SK-N-SH (cell line): ENCODE data around the gene CDKAL1. TPM values are rescaled to one million over a fixed set of nuclear protein-coding genes. Genes with fewer than 3 reads are reported as not detected.

Source experiments
- CTCF ChIA-PET: fragments of 300-600, 350-600 bp; formaldehyde crosslinking; extraction: SDS; loops from one replicate; lab custom pipeline; 2021; lab: Yijun Ruan, JAX
- POLR2A ChIA-PET: fragments of 350-600 bp; sonication (Branson Sonifier 250); formaldehyde crosslinking; extraction: SDS; loops from one replicate; lab custom pipeline; 2020; ENCODE audit warnings: antibody characterized with exemption, inconsistent platforms; lab: Yijun Ruan, JAX
- DNase-seq: peaks from one replicate; pipeline ENCODE4 v3.0.0; 2012
- H2AFZ ChIP-seq: fragments of 200-600 bp; sonication (generic); 2 replicates; pipeline ENCODE4 v1.8.1; 2016; ENCODE audit warnings: antibody characterized with exemption, mild to moderate bottlenecking, low read depth
- H3F3A ChIP-seq: fragments of 200-600 bp; sonication (generic); replicated peaks from 2 replicates; pipeline ENCODE3; 2016; ENCODE audit warnings: antibody characterized with exemption, mild to moderate bottlenecking; ENCODE audit not compliant: insufficient read depth
- H3K27ac ChIP-seq, 2 experiments: fragments of 200-500 bp in 1 of 2; fragments of 200-600 bp in 1 of 2; sonication (Bioruptor generic) in 1 of 2; sonication (generic), shearing (Covaris generic) in 1 of 2; 2 replicates each; pipeline versions ENCODE4 v1.5.1 to v1.6.1; 2014 to 2016; ENCODE audit warnings: low read depth in 2 of 2, inconsistent platforms in 1 of 2, low read length in 1 of 2, mild to moderate bottlenecking in 1 of 2, mixed read lengths in 1 of 2
- H3K27me3 ChIP-seq: fragments of 200-600 bp; sonication (generic), shearing (Covaris generic); 2 replicates; pipeline ENCODE4 v1.6.1; 2016; ENCODE audit warnings: mixed run types; ENCODE audit not compliant: insufficient read depth
- H3K36me3 ChIP-seq, 2 experiments: fragments of 200-500 bp in 1 of 2; fragments of 200-600 bp in 1 of 2; sonication (Bioruptor generic) in 1 of 2; sonication (generic) in 1 of 2; replicated peaks in 1 of 2; 2 replicates each; pipeline versions ENCODE3 to v1.5.1; 2014 to 2016; ENCODE audit warnings: low read length in 1 of 2, mild to moderate bottlenecking in 1 of 2; ENCODE audit not compliant: insufficient read depth in 2 of 2, control insufficient read depth in 1 of 2
- H3K4me1 ChIP-seq, 2 experiments: fragments of 200-500 bp in 1 of 2; fragments of 200-600 bp in 1 of 2; sonication (Bioruptor generic) in 1 of 2; sonication (generic), shearing (Covaris generic) in 1 of 2; 2 replicates each; pipeline versions ENCODE4 v1.5.1 to v1.6.1; 2014 to 2016; ENCODE audit warnings: low read depth in 1 of 2, low read length in 1 of 2, mixed run types in 1 of 2; ENCODE audit not compliant: insufficient read depth in 2 of 2, control insufficient read depth in 1 of 2
- H3K4me2 ChIP-seq: fragments of 200-600 bp; sonication (generic), shearing (Covaris generic); 2 replicates; pipeline ENCODE4 v1.6.1; 2017; ENCODE audit warnings: mixed run types
- H3K4me3 ChIP-seq, 2 experiments: fragments of 200-500 bp in 1 of 2; fragments of 200-600 bp in 1 of 2; sonication (Bioruptor generic) in 1 of 2; sonication (generic), shearing (Covaris generic) in 1 of 2; 2 replicates each; pipeline versions ENCODE4 v1.5.1 to v1.8.1; 2014 to 2016; ENCODE audit warnings: low read depth in 2 of 2, inconsistent platforms in 1 of 2, low read length in 1 of 2, mild to moderate bottlenecking in 1 of 2, mixed read lengths in 1 of 2, moderate library complexity in 1 of 2
- H3K79me2 ChIP-seq: fragments of 200-600 bp; sonication (generic); 2 replicates; pipeline ENCODE4 v1.8.1; 2017; ENCODE audit warnings: mild to moderate bottlenecking; ENCODE audit not compliant: insufficient read depth
- H3K9ac ChIP-seq: fragments of 200-600 bp; sonication (generic); 2 replicates; pipeline ENCODE4 v1.6.1; 2017; ENCODE audit warnings: mixed run types
- H3K9me2 ChIP-seq: fragments of 200-600 bp; sonication (generic); 2 replicates; pipeline ENCODE4 v1.6.1; 2017; ENCODE audit warnings: mixed run types
- H3K9me3 ChIP-seq: fragments of 200-600 bp; sonication (generic); 2 replicates; pipeline ENCODE4 v1.6.1; 2017; ENCODE audit warnings: mixed run types, mild to moderate bottlenecking, moderate library complexity
- H4K20me1 ChIP-seq: fragments of 200-600 bp; sonication (generic); 2 replicates; pipeline ENCODE4 v1.6.1; 2017; ENCODE audit warnings: mild to moderate bottlenecking, mixed run types; ENCODE audit not compliant: insufficient read depth
- ELF1 ChIP-seq: IDR thresholded peaks from 2 replicates; pipeline ENCODE4 v1.4.0; 2012
- EP300 ChIP-seq, 2 experiments: IDR thresholded peaks; 2 replicates each; pipeline versions ENCODE4 v1.4.0 to v1.6.1; 2012; ENCODE audit warnings: borderline replicate concordance in 1 of 2, low read depth in 1 of 2, low read length in 1 of 2
- FOSL2 ChIP-seq: IDR thresholded peaks from 2 replicates; pipeline ENCODE4 v1.4.0; 2012; ENCODE audit warnings: low read depth, mild to moderate bottlenecking, moderate library complexity, borderline replicate concordance
- FOXJ3 ChIP-seq: sonication (generic); formaldehyde crosslinking; IDR thresholded peaks from 2 replicates; pipeline ENCODE4 v1.5.1; 2020; ENCODE audit warnings: mild to moderate bottlenecking, missing genetic modification reagents
- GATA2 ChIP-seq: sonication (generic); formaldehyde crosslinking; IDR thresholded peaks from 2 replicates; pipeline ENCODE4 v1.5.0; 2020; ENCODE audit warnings: mild to moderate bottlenecking, missing genetic modification reagents
- IRF3 ChIP-seq: fragments of 150-350 bp; IDR thresholded peaks from 2 replicates; pipeline ENCODE4 v1.6.1; 2016; ENCODE audit warnings: mild to moderate bottlenecking, low read depth, low read length
- MEF2A ChIP-seq: IDR thresholded peaks from 2 replicates; pipeline ENCODE4 v1.4.0; 2012; ENCODE audit warnings: low read depth, borderline replicate concordance
- MXI1 ChIP-seq: IDR thresholded peaks from 2 replicates; pipeline ENCODE4 v1.6.1; 2012; ENCODE audit warnings: mild to moderate bottlenecking, low read depth, low read length, improper control_type of control experiment
- NFIC ChIP-seq: IDR thresholded peaks from 2 replicates; pipeline ENCODE4 v1.4.0; 2012; ENCODE audit warnings: borderline replicate concordance
- NRF1 ChIP-seq: IDR thresholded peaks from 2 replicates; pipeline ENCODE4 v1.6.1; 2012; ENCODE audit warnings: low read depth, mild to moderate bottlenecking, low read length
- PBX3 ChIP-seq: IDR thresholded peaks from 2 replicates; pipeline ENCODE4; 2012
- POLR2AphosphoS5 ChIP-seq: IDR thresholded peaks from 2 replicates; pipeline ENCODE4 v1.6.1; 2012; ENCODE audit warnings: low read depth, low read length
- RAD21 ChIP-seq: IDR thresholded peaks from 2 replicates; pipeline ENCODE4 v1.6.1; 2012; ENCODE audit warnings: mild to moderate bottlenecking, low read length
- RCOR1 ChIP-seq: fragments of 150-350 bp; IDR thresholded peaks from 2 replicates; pipeline ENCODE4 v1.6.1; 2017; ENCODE audit warnings: antibody characterized with exemption, low read length
- REST ChIP-seq: IDR thresholded peaks from 2 replicates; pipeline ENCODE4 v1.6.1; 2012; ENCODE audit warnings: mild to moderate bottlenecking, low read depth, low read length, moderate library complexity
- RXRA ChIP-seq: IDR thresholded peaks from 2 replicates; pipeline ENCODE4 v1.4.0; 2012; ENCODE audit warnings: low read depth, mild to moderate bottlenecking, borderline replicate concordance
- SMC3 ChIP-seq: IDR thresholded peaks from 2 replicates; pipeline ENCODE4 v1.6.1; 2012; ENCODE audit warnings: low read depth, low read length, improper control_type of control experiment
- TAF1 ChIP-seq: IDR thresholded peaks from 2 replicates; pipeline ENCODE4 v1.6.1; 2012; ENCODE audit warnings: low read depth, mild to moderate bottlenecking, low read length, moderate library complexity, borderline replicate concordance
- TCF12 ChIP-seq: IDR thresholded peaks from 2 replicates; pipeline ENCODE4 v1.4.0; 2012
- TEAD4 ChIP-seq: IDR thresholded peaks from 2 replicates; pipeline ENCODE4 v1.4.0; 2012; ENCODE audit warnings: mild to moderate bottlenecking, borderline replicate concordance; ENCODE audit not compliant: insufficient read depth
- WGBS: methylation state at CpG from one replicate; pipeline ENCODE4 v1.1.6; 2017; ENCODE audit warnings: low lambda C conversion rate; 5-methylcytosine and 5-hydroxymethylcytosine counted together
- polyA plus RNA-seq, 3 experiments: library from polyadenylated mRNA; depleted of rRNA; stranded (reverse); fragments of >200 nt; gene quantifications; 2 replicates each; pipeline ENCODE4 v1.2.3, GENCODE V29; 2012

The CDKAL1 gene
- polyA plus RNA-seq, 1 of the 3 experiments (the other 2 are of a cell fraction) = 2.6 TPM

GRCh38 chr6:21033575-21034026 is 499.3 kb downstream of the CDKAL1 start:
- no peaks in the 10 kb centered on the region for H3K36me3 ChIP-seq
- no peaks in the 10 kb centered on the region for H3K9me2 ChIP-seq
- ChIA-PET POLR2A (interaction anchor here (0.8 to 1.5 kb wide), 4 partner anchors 168 to 554 kb away, joined by 3 to 6 read pairs (median 4); no protein-coding TSS in a partner anchor), CTCF (interaction anchor here (1.3 to 1.4 kb wide), 3 partner anchors 142 to 556 kb away, joined by 4 to 5 read pairs (median 4); no protein-coding TSS in a partner anchor)
- H3F3A ChIP-seq = peaks cover 4% of the 10 kb centered on the region
- peak overlapping the region; percentile 28 to 99 for H3K27ac ChIP-seq
- H2AFZ ChIP-seq = 0 out of 2 replicates have a peak overlapping the region, but pooled peaks have one; percentile 3
- H3K9me3 ChIP-seq = no peaks in the 10 kb centered on the region
- no peak overlapping the region; a peak in 1 of 4 replicates for H3K4me3 ChIP-seq
- H3K27me3 ChIP-seq = no peaks in the 10 kb centered on the region
- TF ChIP-seq EP300 (IDR thresholded peaks at IDR 0.05; ENCODE audit: borderline replicate concordance in 1 of 2, low read depth in 1 of 2, low read length in 1 of 2) = peak in 1 of 2 experiments; percentile 90; a peak in 2 of 4 replicates
- peak; percentile 10; the same call in 1 of the 2 replicates for TF ChIP-seq RAD21
- TF ChIP-seq SMC3 = no peak
- TF ChIP-seq GATA2 = peak; percentile 50
- TF ChIP-seq POLR2AphosphoS5 = no peak
- TF ChIP-seq TAF1 = no peak
- TF ChIP-seq RCOR1 = peak; percentile 54
- peak; percentile 16 for TF ChIP-seq NFIC
- TF ChIP-seq FOXJ3 (CRISPR knock-in tag) = no peak
- no peak; the same call in 1 of the 2 replicates for TF ChIP-seq PBX3
- peak; percentile 57 for TF ChIP-seq TCF12
- no peak for TF ChIP-seq FOSL2
- TF ChIP-seq IRF3 = no peak
- 0 out of 2 replicates have a peak, but pooled peaks have one; percentile 45 for TF ChIP-seq TEAD4
- no peak for TF ChIP-seq RXRA
- TF ChIP-seq, all 33 proteins: peak for 7
- Histone ChIP-seq H4K20me1 (no peaks in the 10 kb centered on the region), H3K4me1 (peaks cover 0 to 23% of the 10 kb centered on the region in 2 experiments; a peak in 2 of 4 replicates), H3K9ac (no peak overlapping the region), H3K4me2 (0 out of 2 replicates have a peak overlapping the region, but pooled peaks have one; percentile 7), H3K79me2 (no peaks in the 10 kb centered on the region)
- WGBS = 22% methylated on average over 4 of the region's 4 CpGs
- DNase-seq = peak; percentile 32

- Histone ChIP-seq H3K4me3 (no peak overlapping the region; a peak in 1 of 4 replicates), H3K27me3 (no peaks in the 10 kb centered on the region), H3F3A (peaks cover 4% of the 10 kb centered on the region), H3K9ac (no peak overlapping the region), H4K20me1 (no peaks in the 10 kb centered on the region), H3K9me3 (no peaks in the 10 kb centered on the region), H3K79me2 (no peaks in the 10 kb centered on the region), H2AFZ (no peak overlapping the region), H3K9me2 (no peaks in the 10 kb centered on the region), H3K27ac (peak overlapping the region in 1 of 2 experiments; percentile 99; a peak in 2 of 4 replicates), H3K36me3 (no peaks in the 10 kb centered on the region), H3K4me2 (no peak overlapping the region), H3K4me1 (peaks cover 0 to 23% of the 10 kb centered on the region in 2 experiments; a peak in 2 of 4 replicates)
- POLR2A ChIA-PET = interaction anchor here (0.8 to 1.5 kb wide), 4 partner anchors 167 to 554 kb away, joined by 3 to 6 read pairs (median 4); no protein-coding TSS in a partner anchor
- DNase-seq = no peak
- CTCF ChIA-PET = interaction anchor here (1.3 to 1.4 kb wide), 3 partner anchors 142 to 555 kb away, joined by 4 to 5 read pairs (median 4); no protein-coding TSS in a partner anchor
- WGBS = 65% methylated on average over 3 of the region's 3 CpGs
- TF ChIP-seq NRF1 = no peak
- TF ChIP-seq MXI1 = no peak
- TF ChIP-seq MEF2A = no peak
- TF ChIP-seq EP300 (IDR thresholded peaks at IDR 0.05; ENCODE audit: borderline replicate concordance in 1 of 2, low read depth in 1 of 2, low read length in 1 of 2) = peak in 1 of 2 experiments; percentile 80; a peak in 2 of 4 replicates
- no peak for TF ChIP-seq SMC3
- no peak for TF ChIP-seq ELF1
- TF ChIP-seq GATA2 = peak; percentile 38
- TF ChIP-seq FOXJ3 (CRISPR knock-in tag) = no peak
- TF ChIP-seq PBX3 = no peak
- no peak for TF ChIP-seq REST
These were observed 500.1 kb downstream of the CDKAL1 start for GRCh38 chr6:21034345-21034744.
